Measurements from ENCODE around the gene MAMDC2. TPM values are rescaled to one million over a fixed set of nuclear protein-coding genes. Genes with fewer than 3 reads are reported as not detected.

The MAMDC2 gene
- total and polyA plus RNA-seq, 2 of the 8 experiments (the other 6 are each of a cell fraction or from before 2014, with no cell fraction given): 6.1 to 15.4 TPM

DNA sequence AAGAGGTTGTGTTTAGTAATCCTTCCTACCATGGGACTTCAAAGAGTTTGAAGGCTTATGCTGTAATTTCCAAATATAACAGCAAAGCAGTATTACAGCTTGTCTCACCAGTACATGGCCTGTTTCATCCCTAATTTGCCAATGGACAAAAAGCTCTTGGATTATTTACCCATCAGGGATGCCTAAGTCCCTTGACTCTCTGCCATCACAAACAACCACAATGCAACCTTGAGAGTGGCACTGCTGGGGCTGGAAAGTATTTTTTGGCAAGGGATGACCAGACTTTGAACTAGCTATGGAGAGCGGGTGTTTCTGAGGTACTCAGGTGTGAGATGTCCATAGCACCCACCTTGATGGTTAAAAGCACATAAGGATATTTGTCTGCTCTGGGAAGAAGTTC, 9.1 kb downstream of the MAMDC2 start (continued):
- no peak for TF ChIP-seq ZNF274 (IDR thresholded peaks at IDR 0.05; ENCODE audit: borderline replicate concordance, extremely low read depth, low read length)
- no peak for TF ChIP-seq YY1 (IDR thresholded peaks at IDR 0.05; ENCODE audit: low read depth, low read length)
- no peak for TF ChIP-seq FOSL1 (IDR thresholded peaks at IDR 0.05; ENCODE audit: insufficient read depth, low read depth, low read length)
- no peak for TF ChIP-seq POLR2A (IDR thresholded peaks at IDR 0.05; ENCODE audit: control extremely low read depth in 1 of 2, low read depth in 2 of 2, low read length in 2 of 2)
- TF ChIP-seq, protein P1, sequence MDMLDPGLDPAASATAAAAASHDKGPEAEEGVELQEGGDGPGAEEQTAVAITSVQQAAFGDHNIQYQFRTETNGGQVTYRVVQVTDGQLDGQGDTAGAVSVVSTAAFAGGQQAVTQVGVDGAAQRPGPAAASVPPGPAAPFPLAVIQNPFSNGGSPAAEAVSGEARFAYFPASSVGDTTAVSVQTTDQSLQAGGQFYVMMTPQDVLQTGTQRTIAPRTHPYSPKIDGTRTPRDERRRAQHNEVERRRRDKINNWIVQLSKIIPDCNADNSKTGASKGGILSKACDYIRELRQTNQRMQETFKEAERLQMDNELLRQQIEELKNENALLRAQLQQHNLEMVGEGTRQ (IDR thresholded peaks at IDR 0.05; ENCODE audit: low read length): no peak
- TF ChIP-seq CREB1 (IDR thresholded peaks at IDR 0.05): no peak
- no peak for TF ChIP-seq POU5F1 (IDR thresholded peaks at IDR 0.05; ENCODE audit: low read depth, low read length)

All from H1 (cell line).